ENCODE data around the gene CA10.

The CA10 gene

GRCh38 chr17:52145476-52145875, 13.0 kb downstream of the CA10 start:
- no peak for DNase-seq

DNA sequence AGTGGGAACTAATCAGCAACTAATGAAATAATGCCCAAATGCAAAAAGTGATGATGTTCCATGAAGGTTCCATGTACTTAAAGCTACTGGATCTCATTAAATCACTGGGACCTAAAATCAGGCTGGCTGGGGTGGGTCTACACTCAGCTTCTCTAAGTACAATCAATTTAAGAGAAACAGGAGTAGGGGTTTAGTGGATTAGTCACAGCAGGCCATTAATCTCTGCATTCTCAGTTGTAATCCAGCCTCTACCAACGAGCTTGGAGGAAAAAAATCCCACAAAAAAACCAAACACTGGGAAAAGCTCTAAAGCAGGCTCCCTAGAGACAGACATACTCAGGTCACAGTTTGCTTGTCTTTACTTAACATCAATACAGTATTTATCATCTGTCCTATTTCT, 15.0 kb downstream of the CA10 start:
- DNase-seq: peak; percentile 74

DNA sequence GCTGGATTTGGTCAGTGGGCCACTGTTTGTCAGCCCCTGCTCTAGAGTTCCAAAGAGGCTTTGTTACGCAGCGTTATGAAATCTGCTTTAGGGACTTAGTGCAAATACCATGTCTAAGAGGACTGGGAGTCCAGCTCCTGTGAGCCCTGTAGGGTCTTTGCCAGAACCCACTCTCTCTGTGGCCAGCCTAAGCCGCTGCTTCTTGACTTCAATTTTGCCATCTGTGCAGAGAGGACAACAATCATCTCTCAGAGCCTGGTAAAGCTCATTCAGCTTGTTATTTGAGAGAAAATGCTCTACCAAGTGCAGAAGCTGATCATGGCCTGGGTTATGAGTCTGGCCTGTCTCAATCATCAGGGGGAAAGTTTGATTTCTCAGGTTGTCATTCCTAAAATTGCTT, 17.9 kb downstream of the CA10 start:
- no peak for DNase-seq

- DNase-seq: no peak
Observed at GRCh38 chr17:52138752-52139151, 19.8 kb downstream of the CA10 start.

GRCh38 chr17:52138350-52138749, 20.2 kb downstream of the CA10 start:
- no peak for DNase-seq

- DNase-seq: peak; percentile 86
Observed at GRCh38 chr17:52136166-52136565, 22.3 kb downstream of the CA10 start.

- no peak for DNase-seq
Observed at GRCh38 chr17:52134641-52135040, 23.9 kb downstream of the CA10 start.

GRCh38 chr17:52128721-52129120, 29.8 kb downstream of the CA10 start:
- no peak for DNase-seq

- no peak for DNase-seq
Observed at GRCh38 chr17:52124993-52125392, 33.5 kb downstream of the CA10 start.

DNA sequence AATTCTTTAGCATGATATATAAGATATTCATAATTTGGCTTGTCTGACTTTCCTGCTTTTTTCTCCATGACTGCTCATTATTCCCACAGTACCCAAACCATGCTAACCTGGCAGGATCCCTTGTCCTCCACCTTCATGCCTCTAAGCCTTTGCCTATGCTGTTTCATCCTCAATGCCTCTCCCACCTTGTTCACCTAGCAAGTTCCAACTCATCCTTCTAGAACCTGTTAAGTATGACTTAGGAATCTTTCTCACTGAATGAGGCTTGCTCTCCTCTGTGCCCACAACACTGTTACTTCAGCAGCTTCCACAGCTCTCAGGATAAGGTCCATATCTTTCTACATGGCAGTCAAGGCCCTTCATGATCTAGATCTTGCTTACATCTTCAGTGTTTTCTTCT, 34.0 kb downstream of the CA10 start:
- DNase-seq: no peak

DNA sequence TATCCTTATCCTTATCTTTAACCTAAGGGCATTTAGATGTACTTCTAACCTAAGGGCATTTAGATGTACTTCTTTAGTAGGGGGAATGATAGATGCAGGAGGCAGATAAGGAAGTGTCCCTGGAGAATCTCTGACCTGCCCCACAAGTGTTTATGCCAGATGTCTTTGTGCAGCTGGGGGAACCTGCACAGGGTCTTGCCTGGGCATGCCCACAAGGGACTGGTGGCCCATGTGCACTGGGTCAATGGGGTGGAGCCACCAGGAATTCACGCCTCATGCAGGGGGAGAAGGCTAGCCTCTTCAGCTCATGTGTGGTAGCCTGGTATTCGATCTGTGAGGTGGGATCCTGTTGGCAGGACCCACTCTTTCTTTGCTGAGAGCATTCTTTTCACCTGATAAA, 38.0 kb downstream of the CA10 start:
- DNase-seq: peak; percentile 67

GRCh38 chr17:52110923-52111581, 47.5 kb downstream of the CA10 start:
- no peak for DNase-seq

GRCh38 chr17:52106638-52107261, 51.8 kb downstream of the CA10 start:
- DNase-seq: no peak

- DNase-seq: no peak
Observed at GRCh38 chr17:52106072-52106471, 52.4 kb downstream of the CA10 start.

GRCh38 chr17:52105591-52105990, 52.9 kb downstream of the CA10 start:
- no peak for DNase-seq

DNA sequence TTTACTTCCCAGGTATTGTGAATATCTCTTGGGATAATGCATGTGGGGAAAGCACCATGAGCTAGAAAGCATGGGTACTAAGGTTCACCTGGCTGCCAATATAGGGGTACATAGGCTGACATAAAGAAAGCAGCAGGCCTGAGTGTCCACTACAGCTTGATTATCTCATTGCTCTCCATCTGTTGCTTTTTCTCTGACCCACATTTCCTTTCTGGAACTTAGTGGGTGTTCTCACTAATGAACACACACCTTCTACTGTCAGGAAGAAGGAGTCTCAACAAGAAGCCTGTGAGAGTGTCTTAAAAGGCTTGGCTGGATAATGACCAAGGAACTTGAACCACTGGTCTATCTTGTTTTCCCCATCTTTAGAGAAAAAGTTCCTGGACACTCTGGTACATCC, 62.5 kb downstream of the CA10 start:
- DNase-seq: no peak

DNA sequence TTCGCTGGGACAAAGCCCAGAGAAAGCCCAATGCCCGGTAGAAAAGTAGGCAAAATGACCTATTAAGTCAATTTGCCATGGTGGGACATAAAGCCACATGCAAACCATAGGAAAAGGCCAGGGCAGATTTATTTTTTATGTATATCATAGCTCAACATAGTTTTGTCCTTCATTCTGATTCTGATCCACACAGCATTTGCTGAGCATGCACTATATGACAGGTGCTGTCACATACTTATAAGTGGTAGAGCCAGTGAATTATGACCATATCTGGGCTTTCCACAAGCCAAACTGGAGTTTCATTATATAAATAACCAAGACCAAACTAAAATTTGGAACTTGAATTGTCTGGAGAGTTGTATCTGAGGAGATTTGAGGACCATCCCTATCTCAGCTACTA, 74.3 kb downstream of the CA10 start:
- no peak for DNase-seq

- no peak for DNase-seq
Observed at GRCh38 chr17:52079496-52079895, 79.0 kb downstream of the CA10 start.

DNA sequence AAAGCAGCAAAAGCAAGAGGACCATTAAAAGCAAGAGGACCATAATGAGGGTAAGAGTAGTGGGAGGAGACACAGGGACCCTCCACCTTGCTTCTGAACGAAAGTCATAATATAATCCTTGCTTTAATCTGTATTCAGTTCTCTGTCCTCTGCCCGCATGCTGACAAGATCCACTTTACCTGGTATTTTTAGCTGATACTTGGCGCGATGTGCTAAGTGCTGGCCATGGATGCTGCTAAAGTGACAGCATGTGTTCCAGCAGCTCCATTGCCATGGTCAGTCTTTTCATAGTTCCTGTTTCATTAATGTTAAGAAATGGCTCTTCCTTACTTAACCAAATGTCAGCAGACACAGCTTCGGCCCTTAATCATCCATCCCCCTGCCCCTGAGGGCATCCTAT, 86.8 kb downstream of the CA10 start:
- DNase-seq: no peak

GRCh38 chr17:52064791-52065211, 93.7 kb downstream of the CA10 start:
- no peak for DNase-seq

DNA sequence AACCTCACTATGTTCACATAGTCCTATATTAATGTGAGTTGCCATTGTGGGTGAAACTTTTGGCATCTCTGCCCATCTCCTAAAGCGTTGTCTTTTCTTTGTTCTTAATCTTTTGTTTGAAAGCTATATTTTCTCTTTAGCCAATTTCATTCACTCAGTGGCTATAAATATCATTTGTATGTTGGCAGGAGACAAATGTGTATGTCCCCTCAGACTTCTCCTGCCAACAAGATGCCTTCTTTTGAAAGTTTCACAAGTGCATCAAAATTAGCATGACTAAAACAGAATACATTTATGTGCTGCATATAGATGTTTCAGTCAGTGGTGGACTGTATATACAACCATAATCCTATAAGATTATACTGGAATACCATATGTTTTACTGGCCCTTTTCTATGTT, 109.0 kb downstream of the CA10 start:
- DNase-seq: no peak

DNA sequence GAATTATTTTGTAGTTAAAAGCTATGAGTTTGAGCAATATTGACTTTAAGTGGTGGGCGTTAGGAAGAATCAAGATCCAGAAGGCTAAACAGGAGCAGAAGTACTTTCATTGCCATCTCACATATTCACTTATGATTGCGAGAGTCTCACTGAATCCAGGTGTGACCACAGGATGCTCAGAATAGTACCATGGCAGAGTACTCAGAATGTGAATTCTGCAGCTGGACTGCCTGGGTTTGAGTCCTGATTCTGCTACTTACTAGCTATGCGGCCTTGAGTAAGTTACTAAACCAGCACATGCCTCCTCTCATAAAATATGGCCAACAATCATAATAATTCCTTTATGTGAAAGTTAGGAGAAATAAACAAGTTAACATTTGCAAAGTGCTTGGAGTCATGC, 109.5 kb downstream of the CA10 start:
- no peak for DNase-seq

- peak; percentile 59 for DNase-seq
Observed at GRCh38 chr17:52048137-52048898, 110.2 kb downstream of the CA10 start.

- DNase-seq: no peak
Observed at GRCh38 chr17:52047086-52047485, 111.4 kb downstream of the CA10 start.

Measured in islet precursor cell (in vitro differentiated cells).